Posterior cingulate gyrus (tissue), 11 donors: Measurements from ENCODE around the gene CLEC3B.
"Not testable (repeated sequence)": the region's sequence is repeated elsewhere in the genome, so short reads cannot be mapped to it uniquely, and the experiment has no call there.

Source experiments
- DNase-seq, 10 donors: peaks; one replicate each; pipeline versions ENCODE4 v3.0.0 to v3.0.0-alpha.2; 2020 to 2021; ENCODE audit warnings: mixed read lengths in 3 of 10
- intact Hi-C: fragments of 100-400 bp; cut with DNase I; formaldehyde crosslinking; loops from one replicate; pipeline ENCODE4 v1.15.1; 2023

The CLEC3B gene

DNA sequence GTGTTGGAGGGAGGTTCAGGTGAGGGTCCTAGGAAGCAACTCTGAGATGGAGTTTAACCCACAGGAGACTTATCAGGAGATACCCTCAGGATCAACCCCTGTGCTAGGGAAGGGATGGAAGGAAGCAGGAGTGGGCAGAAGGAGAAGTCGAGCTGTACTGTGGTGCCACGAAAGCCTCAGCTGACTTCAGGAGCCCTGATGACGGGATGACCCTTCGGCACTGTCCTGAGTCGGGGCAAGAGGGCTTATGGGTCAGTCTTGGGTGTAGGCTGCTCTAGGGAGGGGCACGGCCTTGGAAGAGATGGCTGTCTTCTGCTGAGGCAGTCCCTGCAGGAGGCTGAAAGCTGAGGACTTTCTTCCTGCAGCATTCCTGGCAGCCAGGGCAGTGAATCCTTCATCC lies 7.7 kb downstream of the CLEC3B start:
- intact Hi-C loops = loop anchor here (2.0 kb wide), 1 partner anchor 465 kb away; no protein-coding TSS in a partner anchor
- peak in 1 of 10 donors; percentile 77 for DNase-seq

DNA sequence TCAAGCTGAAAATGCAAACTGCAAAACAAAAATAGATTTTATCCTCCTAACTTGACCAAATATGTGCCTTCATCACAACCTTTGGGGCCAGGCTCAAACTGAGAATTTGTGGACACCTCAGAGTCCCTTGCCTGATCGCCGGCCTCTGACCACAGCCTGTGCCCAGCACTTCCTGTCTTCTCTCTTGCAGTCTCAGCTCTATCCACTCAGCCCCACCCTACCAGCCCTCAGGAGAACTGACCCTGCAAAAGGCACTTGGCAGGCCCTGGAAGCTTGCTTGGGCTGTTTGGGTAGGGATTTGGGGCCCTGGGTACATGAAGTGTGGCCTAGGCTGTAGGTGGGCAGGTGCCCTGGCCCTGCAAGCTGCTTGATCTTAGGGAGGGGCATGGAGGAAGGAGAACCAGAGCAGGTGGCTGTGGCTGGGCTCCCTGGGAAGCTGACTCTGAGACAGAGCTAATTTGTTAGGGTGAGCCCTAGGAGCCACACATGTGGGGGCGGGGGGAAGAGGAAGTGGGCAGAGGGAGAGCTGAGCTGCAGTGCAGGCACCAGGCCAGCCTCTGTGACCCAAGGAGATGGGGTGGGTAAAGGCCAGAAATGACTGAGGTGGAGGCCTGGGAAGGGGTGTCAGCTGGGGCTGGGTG lies 8.6 kb downstream of the CLEC3B start:
- DNase-seq = peak in 8 of 10 donors; percentile 33 to 89 (median 46)
- intact Hi-C loops = loop anchor here (5.0 kb wide), 1 partner anchor 623 kb away; no protein-coding TSS in a partner anchor

DNA sequence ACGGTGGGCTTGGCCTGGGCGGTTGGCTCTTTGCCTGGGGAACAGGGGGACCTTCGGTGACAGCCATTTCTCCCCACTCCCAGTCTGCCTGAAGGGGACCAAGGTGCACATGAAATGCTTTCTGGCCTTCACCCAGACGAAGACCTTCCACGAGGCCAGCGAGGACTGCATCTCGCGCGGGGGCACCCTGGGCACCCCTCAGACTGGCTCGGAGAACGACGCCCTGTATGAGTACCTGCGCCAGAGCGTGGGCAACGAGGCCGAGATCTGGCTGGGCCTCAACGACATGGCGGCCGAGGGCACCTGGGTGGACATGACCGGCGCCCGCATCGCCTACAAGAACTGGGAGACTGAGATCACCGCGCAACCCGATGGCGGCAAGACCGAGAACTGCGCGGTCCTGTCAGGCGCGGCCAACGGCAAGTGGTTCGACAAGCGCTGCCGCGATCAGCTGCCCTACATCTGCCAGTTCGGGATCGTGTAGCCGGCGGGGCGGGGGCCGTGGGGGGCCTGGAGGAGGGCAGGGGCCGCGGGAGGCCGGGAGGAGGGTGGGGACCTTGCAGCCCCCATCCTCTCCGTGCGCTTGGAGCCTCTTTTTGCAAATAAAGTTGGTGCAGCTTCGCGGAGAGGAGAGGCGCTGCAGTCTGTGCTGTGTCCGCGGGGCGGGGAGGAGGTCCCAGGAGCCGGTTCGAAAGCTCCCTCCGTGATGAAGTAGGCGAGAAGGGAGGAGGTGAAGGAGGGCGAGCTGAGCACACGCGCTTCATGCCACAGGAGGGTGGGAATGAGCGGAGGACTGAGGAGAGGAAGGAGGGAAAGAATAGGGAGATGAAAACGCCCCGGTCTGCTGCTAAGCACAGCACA lies 9.6 kb downstream of the CLEC3B start:
- intact Hi-C loops = loop anchor here (5.0 kb wide), 1 partner anchor 622 kb away; no protein-coding TSS in a partner anchor
- peak in 9 of 10 donors; percentile 14 to 91 (median 40) for DNase-seq

DNA sequence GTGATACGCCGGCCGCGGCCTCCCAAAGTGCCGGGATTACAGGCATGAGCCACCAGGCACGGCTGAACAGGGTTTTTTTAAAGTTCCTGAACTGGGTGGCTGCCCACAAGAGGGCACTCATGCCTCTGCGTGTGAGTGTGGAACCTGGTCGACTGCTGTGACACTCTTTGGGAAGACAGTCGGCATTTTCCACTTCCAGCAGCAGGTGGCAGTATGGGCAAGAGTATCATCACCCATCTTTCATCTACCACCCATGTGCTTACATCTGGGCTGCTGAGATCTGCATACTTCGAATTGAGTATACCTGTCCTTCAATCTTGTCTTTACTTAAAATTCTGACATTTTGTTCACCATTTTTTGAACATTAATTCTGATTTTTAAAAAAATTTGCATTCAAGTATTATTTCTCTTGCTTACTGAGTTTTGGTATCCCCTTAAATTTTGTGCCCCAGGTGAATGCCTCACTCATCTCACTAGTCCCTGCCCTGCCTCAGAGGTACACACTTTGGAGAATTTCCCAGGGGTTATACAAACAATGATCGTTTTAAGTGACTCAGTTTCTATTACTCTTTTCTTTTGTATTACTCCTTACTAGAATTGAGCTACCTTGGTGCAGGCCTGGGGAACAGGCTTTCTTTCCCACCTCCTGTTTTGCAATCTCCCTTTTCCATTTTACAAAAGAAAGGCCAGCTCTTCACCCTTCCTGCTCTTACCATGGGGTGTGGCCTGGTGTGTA lies 11.8 kb downstream of the CLEC3B start:
- intact Hi-C loops = loop anchor here (5.0 kb wide), 1 partner anchor 619 kb away; no protein-coding TSS in a partner anchor
- DNase-seq = peak; percentile 81 to 98 (median 92)

DNA sequence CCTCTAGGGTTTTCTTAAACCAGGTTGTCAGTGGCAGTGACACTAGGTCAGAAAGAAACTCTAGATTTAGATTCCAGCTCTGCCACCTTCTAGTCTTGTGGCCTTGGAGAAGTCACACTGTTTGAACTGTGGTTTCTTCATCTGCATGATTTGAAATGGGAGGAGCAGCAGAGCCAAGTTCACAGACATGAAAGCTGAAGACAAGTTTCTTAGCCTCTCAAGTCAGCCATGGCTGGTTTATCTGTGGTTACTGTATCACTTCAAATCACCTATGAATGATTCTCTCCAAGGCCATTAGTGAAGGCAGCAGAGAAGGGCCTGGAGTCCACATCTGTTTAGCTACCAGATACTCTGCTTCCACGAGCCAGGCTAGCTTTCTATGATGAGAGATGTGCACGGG lies 15.6 kb downstream of the CLEC3B start:
- intact Hi-C loops = loop anchor here (2.0 to 5.0 kb wide), 5 partner anchors 171 to 1036 kb away; partner anchors contain the start of gene TMEM158
- DNase-seq = no peak

DNA sequence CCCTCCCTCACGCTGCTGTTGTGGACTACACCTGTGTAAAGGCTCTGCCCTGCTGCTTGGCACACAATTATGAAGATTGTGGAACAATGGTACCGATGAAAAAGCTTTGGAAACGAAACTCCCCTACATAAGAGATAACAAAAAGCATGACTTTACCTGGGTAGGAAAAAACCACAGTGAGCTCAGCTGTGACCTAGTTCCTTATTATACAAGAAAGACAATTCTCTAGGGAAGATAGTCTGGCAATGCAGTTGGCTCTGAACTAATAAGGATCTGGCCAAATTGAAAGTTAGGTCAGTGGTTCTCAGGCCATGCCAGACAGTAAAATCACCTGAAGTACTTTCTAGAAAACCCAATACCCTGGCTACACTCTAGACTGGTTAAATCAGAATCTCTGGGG lies 16.1 kb downstream of the CLEC3B start:
- intact Hi-C loops = loop anchor here (5.0 kb wide), 4 partner anchors 170 to 1035 kb away; partner anchors contain the start of gene TMEM158
- DNase-seq = no peak

DNA sequence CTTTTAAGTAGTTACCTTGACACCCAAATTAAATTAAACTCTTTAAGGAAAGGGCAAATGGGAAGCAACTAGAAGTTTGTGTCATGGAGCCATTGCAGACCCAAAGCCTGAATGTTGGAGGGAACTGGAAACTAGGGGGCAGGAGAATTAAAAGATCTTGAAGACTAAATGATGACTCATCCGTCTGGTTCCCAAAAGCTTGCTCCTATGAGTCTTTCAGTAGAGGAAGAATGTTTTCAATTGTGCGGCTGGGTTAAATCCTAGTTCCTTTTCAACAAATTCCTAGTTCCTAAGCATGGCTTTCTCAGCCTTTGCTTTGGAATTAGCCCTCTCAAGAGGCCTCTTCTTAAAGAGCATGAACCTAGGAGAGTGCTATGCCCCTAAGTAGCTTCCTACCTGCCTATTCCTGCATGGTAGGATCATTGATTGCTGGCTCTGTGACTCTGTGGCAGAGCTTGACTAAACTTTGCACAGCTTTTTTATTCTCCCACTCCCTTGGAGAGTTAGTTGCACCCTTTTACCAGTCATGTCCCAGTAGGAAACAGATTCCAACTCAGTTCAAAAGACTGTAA lies 17.7 kb downstream of the CLEC3B start:
- DNase-seq = no peak
- intact Hi-C loops = loop anchor here (5.0 kb wide), 4 partner anchors 168 to 1033 kb away; partner anchors contain the start of gene TMEM158

DNA sequence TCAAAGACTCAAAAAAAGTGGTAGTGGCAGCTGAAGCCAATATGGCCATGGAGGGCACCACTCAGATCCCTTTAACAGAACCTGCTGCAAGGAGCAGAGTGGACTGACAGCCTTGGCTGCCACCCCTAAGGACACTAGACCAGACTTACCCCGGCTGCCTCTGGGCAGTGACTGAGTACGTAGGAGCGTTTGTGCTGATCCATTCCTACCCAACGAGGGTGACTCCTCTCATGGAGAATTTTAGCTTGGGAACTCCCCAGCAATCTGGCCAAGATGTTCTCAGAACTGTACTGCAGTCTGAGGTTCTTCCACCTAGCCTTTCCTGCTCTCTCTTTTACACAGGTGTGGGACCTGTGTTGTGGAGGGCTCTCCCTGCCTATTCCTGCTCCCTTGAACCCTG lies 22.1 kb downstream of the CLEC3B start:
- intact Hi-C loops = no loop called here

DNA sequence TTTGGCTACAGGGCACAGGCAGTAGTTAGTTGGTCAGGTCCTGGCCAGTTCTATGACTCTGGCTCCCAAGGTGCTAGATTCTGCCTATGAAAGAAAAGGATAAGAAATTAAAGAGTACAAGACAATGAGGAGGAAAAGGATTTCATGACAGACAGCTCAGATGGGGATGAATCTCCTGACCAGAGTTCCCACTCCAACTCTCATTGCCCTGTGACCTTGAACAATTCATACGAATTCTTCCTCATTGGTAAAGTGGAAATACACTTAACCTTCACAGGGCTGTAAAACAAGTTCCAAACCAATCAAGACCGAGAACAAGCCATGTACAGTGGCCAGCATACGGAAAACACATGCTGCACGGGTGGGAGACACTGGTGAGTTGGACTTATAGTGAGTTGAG lies 23.7 kb downstream of the CLEC3B start:
- intact Hi-C loops = no loop called here
- DNase-seq = no peak

More for the DNA sequence above, 22.1 kb downstream of the CLEC3B start:
- DNase-seq = no peak

DNA sequence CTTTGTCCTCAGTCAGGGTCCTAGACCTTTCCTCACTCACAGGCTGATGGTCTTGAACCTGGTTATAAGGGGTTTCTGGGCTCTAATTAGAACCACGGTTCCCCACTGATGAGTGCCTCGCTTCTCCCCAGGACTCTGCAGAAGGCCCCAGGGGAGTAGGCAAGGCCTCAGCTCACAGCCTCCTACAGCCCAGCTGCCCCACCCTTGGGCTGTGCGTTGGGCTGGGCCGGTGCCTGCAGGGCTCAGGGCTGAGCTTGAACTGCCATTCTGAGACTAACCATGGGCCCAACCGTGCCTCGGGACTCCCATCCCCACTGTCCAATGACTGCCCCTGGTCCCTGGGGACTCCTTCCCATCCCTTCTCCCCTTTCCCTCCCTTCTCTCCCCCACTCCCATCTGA lies 25.6 kb downstream of the CLEC3B start:
- DNase-seq = no peak
- intact Hi-C loops = no loop called here

DNA sequence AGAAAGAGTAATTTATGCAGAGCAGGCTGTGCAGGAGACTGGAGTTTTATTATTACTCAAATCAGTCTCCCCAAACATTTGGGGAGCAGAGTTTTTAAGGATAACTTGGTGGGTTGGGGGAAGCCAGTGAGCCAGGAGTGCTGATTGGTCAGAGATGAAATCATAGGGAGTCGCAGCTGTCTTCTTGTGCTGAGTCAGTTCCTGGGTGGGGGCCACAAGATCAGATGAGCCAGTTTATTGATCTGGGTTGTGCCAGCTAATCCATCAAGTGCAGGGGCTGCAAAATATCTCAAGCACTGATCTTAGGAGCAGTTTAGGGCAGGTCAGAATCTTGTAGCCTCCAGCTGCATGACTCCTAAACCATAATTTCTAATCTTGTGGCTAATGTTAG lies 27.7 kb downstream of the CLEC3B start:
- intact Hi-C loops, DNase-seq: not testable (repeated sequence)

DNA sequence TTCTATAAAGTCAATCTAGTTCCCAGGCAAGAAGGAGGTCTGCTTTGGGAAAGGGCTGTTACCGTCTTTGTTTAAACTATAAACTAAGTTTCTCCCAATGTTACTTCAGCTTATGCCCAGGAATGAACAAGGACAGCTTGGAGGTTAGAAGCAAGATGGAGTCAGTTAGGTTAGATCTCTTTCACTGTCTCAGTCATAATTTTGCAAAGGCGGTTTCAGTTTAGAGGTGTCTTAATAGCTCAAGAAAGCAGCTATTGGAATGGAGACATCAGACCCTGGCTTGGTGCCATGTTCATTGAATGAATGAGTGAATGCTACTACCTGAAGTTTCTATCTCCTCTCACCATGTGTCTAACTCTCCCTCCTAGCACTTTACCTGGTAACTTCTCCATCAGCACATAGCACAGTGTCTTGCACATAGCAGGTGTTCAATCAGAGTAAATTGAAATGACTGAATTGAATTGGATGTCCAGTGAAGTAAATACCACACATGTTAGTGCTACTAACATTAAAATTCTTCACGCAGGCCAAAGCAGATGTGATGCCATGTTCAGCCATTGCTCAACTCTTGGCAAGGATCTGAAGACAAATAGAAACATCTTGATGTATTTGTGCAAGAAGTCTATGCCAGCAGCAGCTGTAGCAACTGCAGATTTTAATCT lies 28.2 kb downstream of the CLEC3B start:
- DNase-seq = no peak
- intact Hi-C loops = no loop called here

DNA sequence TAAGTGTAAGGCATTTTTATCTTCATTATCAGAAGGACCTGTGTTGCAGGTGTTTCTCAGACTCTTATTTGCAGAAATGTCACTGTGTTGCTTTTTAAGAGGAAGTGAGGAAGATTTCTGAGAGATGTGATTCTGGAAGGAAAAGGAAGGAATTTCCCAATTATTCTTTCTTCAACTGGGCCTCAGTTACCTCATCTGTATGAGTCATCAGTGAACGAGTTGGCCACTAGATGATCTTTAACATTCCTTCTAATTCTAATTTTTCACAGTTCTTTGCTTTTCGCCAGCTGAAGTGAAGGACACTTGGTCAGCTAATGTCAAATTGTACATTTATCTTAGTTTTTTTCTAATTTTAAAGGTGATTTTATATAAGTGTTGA lies 28.9 kb downstream of the CLEC3B start:
- intact Hi-C loops = no loop called here
- DNase-seq = no peak

DNA sequence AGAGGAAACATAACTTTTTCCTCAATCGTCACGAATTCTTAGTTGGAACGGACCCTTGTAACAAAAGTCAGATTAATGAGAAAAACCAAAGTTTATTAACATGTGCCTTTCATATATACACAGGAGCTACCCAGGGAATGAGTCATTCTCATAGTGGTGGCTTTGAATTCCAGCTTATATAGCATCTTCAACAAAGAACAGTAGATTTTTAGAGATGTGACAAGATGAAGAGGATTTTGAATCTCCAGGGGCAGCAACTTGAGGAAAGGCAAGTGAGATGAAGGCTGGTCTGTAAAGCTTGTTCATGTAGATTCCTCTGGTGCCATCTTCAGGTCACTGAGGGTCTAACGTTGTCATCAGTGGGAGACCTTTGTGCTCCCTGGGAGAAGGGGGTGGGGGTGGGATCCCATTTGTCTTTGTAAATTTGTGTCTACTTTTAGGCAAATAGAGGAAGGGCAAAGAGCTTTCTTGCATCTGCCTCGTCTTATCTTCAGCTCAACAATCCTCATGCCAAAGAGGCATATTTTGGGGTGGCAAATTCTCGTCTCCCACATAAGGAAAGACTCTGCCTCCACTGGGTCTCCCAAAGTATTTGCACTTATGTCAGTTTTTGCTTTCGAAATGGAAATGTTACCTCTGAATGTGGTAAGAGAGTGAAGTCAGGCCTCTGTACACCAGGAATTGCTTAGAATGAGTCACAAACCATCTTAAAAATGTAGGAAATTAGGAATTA lies 29.5 kb downstream of the CLEC3B start:
- intact Hi-C loops = no loop called here
- DNase-seq = no peak

DNA sequence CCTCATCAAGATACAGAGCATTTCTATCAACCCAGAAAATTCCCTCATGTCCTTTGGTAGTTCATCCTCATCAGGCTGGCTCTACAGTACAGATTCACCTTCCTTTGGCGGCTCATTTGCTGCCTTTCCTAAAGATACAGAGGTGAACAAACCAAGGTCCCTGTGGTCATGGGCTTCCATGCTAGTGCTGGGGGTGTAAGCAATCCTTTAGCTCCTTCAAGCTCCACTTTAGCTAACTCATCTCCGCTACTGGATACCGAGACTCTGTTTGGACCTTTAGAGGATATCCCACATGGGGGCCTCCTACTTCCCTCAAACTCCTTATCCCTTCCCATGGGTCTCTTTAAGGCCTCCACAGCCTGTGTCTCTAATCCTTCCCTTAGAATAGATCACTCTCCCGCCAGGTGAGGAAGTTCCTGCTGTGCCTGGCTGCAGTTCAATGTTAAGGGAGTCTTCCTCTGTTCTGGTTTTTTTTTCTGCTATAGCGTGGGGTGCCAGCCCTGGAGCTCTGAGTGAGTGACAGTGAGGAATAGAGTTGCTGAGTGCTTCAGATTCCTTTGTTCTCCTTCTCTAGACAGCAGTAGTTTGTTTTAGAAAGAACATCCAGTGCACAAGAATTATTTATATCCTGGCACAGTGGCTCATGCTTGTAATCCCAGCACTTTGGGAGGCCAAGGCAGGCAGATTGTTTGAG lies 30.7 kb downstream of the CLEC3B start:
- DNase-seq = no peak
- intact Hi-C loops = no loop called here

DNA sequence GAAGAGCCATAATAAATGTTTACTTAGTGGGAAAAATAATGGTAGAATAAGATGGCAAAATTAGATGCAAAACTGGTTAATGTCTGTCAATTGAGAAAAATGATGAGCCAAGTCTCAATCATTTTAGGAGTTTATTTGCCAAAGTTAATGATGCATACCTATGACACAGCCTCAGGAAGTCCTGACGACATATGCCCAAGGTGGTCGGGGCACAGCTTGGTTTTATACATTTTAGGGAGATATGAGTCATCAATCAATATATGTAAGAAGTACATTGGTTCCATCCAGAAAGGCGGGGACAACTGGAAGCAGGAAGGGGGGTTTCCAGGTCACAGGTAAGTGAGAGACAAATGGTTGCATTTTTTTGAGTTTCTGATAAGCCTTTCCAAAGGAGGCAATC lies 31.5 kb downstream of the CLEC3B start:
- no peak for DNase-seq
- intact Hi-C loops = no loop called here

DNA sequence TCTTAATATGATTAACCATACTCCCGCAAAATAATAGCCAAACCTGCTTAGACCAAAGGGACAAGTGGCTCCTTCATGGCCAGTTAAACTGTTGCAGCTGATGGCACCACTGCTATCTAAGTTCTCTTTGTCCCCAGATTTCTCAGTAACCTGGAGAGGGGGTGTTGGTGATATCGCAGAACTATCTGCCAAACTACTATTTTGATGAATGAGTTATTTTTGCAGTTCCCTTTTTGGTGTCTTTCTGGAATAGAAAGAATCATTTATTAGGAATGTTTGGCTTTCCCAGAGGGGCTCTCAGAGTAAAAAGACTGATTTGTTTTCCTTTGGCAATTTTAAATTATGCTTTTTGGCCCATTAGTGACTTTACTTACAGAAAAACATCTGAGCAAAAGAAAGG lies 33.0 kb downstream of the CLEC3B start:
- intact Hi-C loops = no loop called here
- no peak for DNase-seq

DNA sequence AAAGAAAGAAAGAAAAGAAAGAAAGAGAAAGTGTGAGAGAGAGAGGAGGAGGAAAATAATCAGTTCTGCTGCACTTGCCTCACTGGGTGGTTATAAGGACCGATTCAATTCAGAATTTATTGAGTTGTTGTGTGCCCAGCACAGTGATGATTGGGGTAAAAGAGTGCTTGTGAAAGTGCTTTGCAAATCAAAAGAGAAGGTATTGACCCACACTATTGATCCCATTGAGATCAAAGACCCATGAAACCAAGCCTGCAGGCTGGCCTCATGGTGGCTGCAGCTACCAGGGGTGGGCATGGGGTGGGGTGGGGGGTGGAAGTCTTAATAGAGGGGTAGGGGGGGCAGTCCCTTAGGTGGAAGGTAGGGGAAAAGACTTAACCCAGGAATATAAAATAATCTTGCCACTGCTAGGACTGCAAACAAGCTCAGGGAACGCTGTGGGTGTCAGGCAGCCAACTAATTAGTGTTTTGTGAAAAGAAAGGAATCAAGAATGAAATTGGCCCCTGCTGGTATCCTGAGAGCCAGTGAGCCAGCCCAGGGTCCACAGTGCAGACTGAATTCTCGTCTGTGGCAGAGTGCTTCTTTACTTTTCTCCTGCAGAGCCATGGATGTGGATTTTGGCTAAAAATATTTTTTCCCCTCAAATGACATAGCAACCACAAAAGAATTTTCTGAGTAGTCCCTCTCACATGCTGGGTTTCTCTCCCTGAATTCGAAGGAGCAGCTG lies 34.2 kb downstream of the CLEC3B start:
- intact Hi-C loops = no loop called here
- DNase-seq = no peak
